ENCODE data around the gene CABLES1.

CABLES1 gene

GRCh38 chr18:23301972-23302371 is 166.7 kb downstream of the CABLES1 start:
- DNase-seq (ENCODE audit: low read depth in 2 of 2), result no peak

- no peak for DNase-seq (ENCODE audit: low read depth in 2 of 2)
Observed at GRCh38 chr18:23302511-23302850, 167.2 kb downstream of the CABLES1 start.

- no peak for DNase-seq (ENCODE audit: low read depth in 2 of 2)
Observed at GRCh38 chr18:23302851-23303527, 167.7 kb downstream of the CABLES1 start.

GRCh38 chr18:23306822-23307221 is 171.5 kb downstream of the CABLES1 start:
- DNase-seq (ENCODE audit: low read depth in 2 of 2), result no peak

- no peak for DNase-seq (ENCODE audit: low read depth in 2 of 2)
Observed at GRCh38 chr18:23307567-23308295, 172.4 kb downstream of the CABLES1 start.
